ENCODE results near the gene RNF113B.

The RNF113B gene

GRCh38 chr13:98176777-98177608 lies at the start of gene RNF113B:
Gene RNF113B (minus strand): TSS chr13:98177269. CDS start chr13:98177236, 33 bp downstream.
- Mint-ChIP-seq H3K4me1 (no peaks in the 10 kb centered on the region), H3K36me3 (no peaks in the 10 kb centered on the region), H3K4me3 (no peak within 1 kb of the TSS)

GRCh38 chr13:98226496-98226895 lies 49.4 kb upstream of the RNF113B start:
- peaks cover 1 to 5% of the 10 kb centered on the region in 2 donors for H3K9me3 Mint-ChIP-seq
- H3K27me3 Mint-ChIP-seq: peaks cover 3 to 4% of the 10 kb centered on the region in 2 donors
- DNase-seq: no peak
- no peaks in the 10 kb centered on the region for H3K4me1 Mint-ChIP-seq
- no peak overlapping the region for H3K27ac Mint-ChIP-seq
- no peak overlapping the region for H3K4me3 Mint-ChIP-seq
- ATAC-seq (replicated peaks): no peak
- peaks cover 0 to 1% of the 10 kb centered on the region in 2 donors for H3K36me3 Mint-ChIP-seq

More at GRCh38 chr13:98176777-98177608, at the start of gene RNF113B:
- Mint-ChIP-seq H3K9me3 (peaks cover 0 to 3% of the 10 kb centered on the region in 2 donors), H3K27ac (no peak within 1 kb of the TSS), H3K27me3 (peaks cover 0 to 1% of the 10 kb centered on the region in 2 donors)
- ATAC-seq (replicated peaks) (no peak), DNase-seq (no peak)

GRCh38 chr13:98225036-98225940 lies 48.2 kb upstream of the RNF113B start:
- Mint-ChIP-seq H3K4me1 (no peaks in the 10 kb centered on the region), H3K9me3 (peaks cover 0 to 1% of the 10 kb centered on the region in 2 donors), H3K27me3 (peaks cover 0 to 4% of the 10 kb centered on the region in 2 donors), H3K36me3 (no peaks in the 10 kb centered on the region), H3K27ac (no peak overlapping the region), H3K4me3 (no peak overlapping the region)
- DNase-seq (no peak), ATAC-seq (replicated peaks) (no peak)

- H3K27ac Mint-ChIP-seq: no peak overlapping the region
- H3K36me3 Mint-ChIP-seq: no peaks in the 10 kb centered on the region
- no peak for ATAC-seq (replicated peaks)
- no peak for DNase-seq
- peaks cover 0 to 1% of the 10 kb centered on the region in 2 donors for H3K9me3 Mint-ChIP-seq
- H3K4me1 Mint-ChIP-seq: no peaks in the 10 kb centered on the region
- no peak overlapping the region for H3K4me3 Mint-ChIP-seq
- peaks cover 0 to 4% of the 10 kb centered on the region in 2 donors for H3K27me3 Mint-ChIP-seq
Observed at GRCh38 chr13:98224557-98224956, 47.5 kb upstream of the RNF113B start.

- Mint-ChIP-seq H3K27me3 (peaks cover 0 to 4% of the 10 kb centered on the region in 2 donors), H3K27ac (no peak overlapping the region), H3K4me1 (no peaks in the 10 kb centered on the region), H3K36me3 (no peaks in the 10 kb centered on the region), H3K4me3 (no peak overlapping the region), H3K9me3 (no peaks in the 10 kb centered on the region)
- DNase-seq: no peak
- ATAC-seq (replicated peaks): no peak
Observed at GRCh38 chr13:98223741-98224140, 46.7 kb upstream of the RNF113B start.

- Mint-ChIP-seq H3K4me3 (no peak overlapping the region), H3K4me1 (no peaks in the 10 kb centered on the region), H3K27ac (no peak overlapping the region), H3K27me3 (peaks cover 4% of the 10 kb centered on the region in 2 donors), H3K9me3 (no peaks in the 10 kb centered on the region), H3K36me3 (no peaks in the 10 kb centered on the region)
- DNase-seq: no peak
- no peak for ATAC-seq (replicated peaks)
Observed at GRCh38 chr13:98222816-98223215, 45.7 kb upstream of the RNF113B start.

- no peaks in the 10 kb centered on the region for H3K9me3 Mint-ChIP-seq
- DNase-seq: no peak
- H3K36me3 Mint-ChIP-seq: no peaks in the 10 kb centered on the region
- H3K27ac Mint-ChIP-seq: no peak overlapping the region
- H3K4me1 Mint-ChIP-seq: no peaks in the 10 kb centered on the region
- ATAC-seq (replicated peaks): no peak
- H3K27me3 Mint-ChIP-seq: peaks cover 4% of the 10 kb centered on the region in 2 donors
- H3K4me3 Mint-ChIP-seq: no peak overlapping the region
Observed at GRCh38 chr13:98222081-98222554, 45.0 kb upstream of the RNF113B start.

- Mint-ChIP-seq H3K27ac (no peak overlapping the region), H3K4me3 (no peak overlapping the region), H3K27me3 (peaks cover 4% of the 10 kb centered on the region in 2 donors), H3K36me3 (no peaks in the 10 kb centered on the region), H3K4me1 (peaks cover 0 to 4% of the 10 kb centered on the region in 2 donors), H3K9me3 (no peaks in the 10 kb centered on the region)
- no peak for DNase-seq
- ATAC-seq (replicated peaks): no peak
Observed at GRCh38 chr13:98221234-98221633, 44.2 kb upstream of the RNF113B start.

GRCh38 chr13:98220271-98220791 lies 43.3 kb upstream of the RNF113B start:
- H3K4me3 Mint-ChIP-seq: no peak overlapping the region

GRCh38 chr13:98219685-98220084 lies 42.6 kb upstream of the RNF113B start:
- Mint-ChIP-seq H3K4me1 (peaks cover 0 to 4% of the 10 kb centered on the region in 2 donors), H3K27ac (no peak overlapping the region), H3K9me3 (no peaks in the 10 kb centered on the region), H3K27me3 (peaks cover 3 to 4% of the 10 kb centered on the region in 2 donors), H3K4me3 (no peak overlapping the region), H3K36me3 (no peaks in the 10 kb centered on the region)
- no peak for ATAC-seq (replicated peaks)
- no peak for DNase-seq

More at GRCh38 chr13:98220271-98220791, 43.3 kb upstream of the RNF113B start:
- Mint-ChIP-seq H3K4me1 (peaks cover 0 to 4% of the 10 kb centered on the region in 2 donors), H3K9me3 (no peaks in the 10 kb centered on the region), H3K36me3 (no peaks in the 10 kb centered on the region), H3K27ac (no peak overlapping the region), H3K27me3 (peaks cover 4% of the 10 kb centered on the region in 2 donors)
- no peak for ATAC-seq (replicated peaks)
- DNase-seq: no peak

- Mint-ChIP-seq H3K27ac (no peak overlapping the region), H3K36me3 (no peaks in the 10 kb centered on the region), H3K4me3 (no peak overlapping the region), H3K9me3 (no peaks in the 10 kb centered on the region), H3K4me1 (peaks cover 0 to 4% of the 10 kb centered on the region in 2 donors), H3K27me3 (peaks cover 0 to 4% of the 10 kb centered on the region in 2 donors)
- no peak for ATAC-seq (replicated peaks)
- no peak for DNase-seq
Observed at GRCh38 chr13:98217597-98217996, 40.5 kb upstream of the RNF113B start.

GRCh38 chr13:98216711-98217285 lies 39.7 kb upstream of the RNF113B start:
- DNase-seq (no peak), ATAC-seq (replicated peaks) (peak in 1 of 2 donors; percentile 19)
- no peaks in the 10 kb centered on the region for H3K9me3 Mint-ChIP-seq
- peaks cover 0 to 4% of the 10 kb centered on the region in 2 donors for H3K4me1 Mint-ChIP-seq
- H3K36me3 Mint-ChIP-seq: no peaks in the 10 kb centered on the region
- H3K27ac Mint-ChIP-seq: peak overlapping the region; percentile 51
- H3K4me3 Mint-ChIP-seq: no peak overlapping the region
- H3K27me3 Mint-ChIP-seq: peaks cover 0 to 4% of the 10 kb centered on the region in 2 donors

GRCh38 chr13:98216135-98216565 lies 39.1 kb upstream of the RNF113B start:
- Mint-ChIP-seq H3K4me1 (peaks cover 0 to 4% of the 10 kb centered on the region in 2 donors), H3K27ac (no peak overlapping the region), H3K27me3 (peaks cover 0 to 4% of the 10 kb centered on the region in 2 donors), H3K36me3 (no peaks in the 10 kb centered on the region), H3K9me3 (peaks cover 0 to 5% of the 10 kb centered on the region in 2 donors), H3K4me3 (no peak overlapping the region)
- DNase-seq (no peak), ATAC-seq (replicated peaks) (no peak)

- Mint-ChIP-seq H3K27ac (no peak overlapping the region), H3K27me3 (peaks cover 0 to 4% of the 10 kb centered on the region in 2 donors), H3K4me3 (no peak overlapping the region), H3K9me3 (peaks cover 0 to 5% of the 10 kb centered on the region in 2 donors), H3K36me3 (no peaks in the 10 kb centered on the region), H3K4me1 (peaks cover 0 to 4% of the 10 kb centered on the region in 2 donors)
- no peak for DNase-seq
- no peak for ATAC-seq (replicated peaks)
Observed at GRCh38 chr13:98215508-98215907, 38.4 kb upstream of the RNF113B start.

Data from stimulated activated naive B cell treated with anti-CD40 and anti-IgM and Interleukin-4, amounts not matched to agents 10 μg/mL and 1 μg/mL and 100 μg/mL, for 72 hours (primary cell).